Measurements from ENCODE around the gene TMEM132C. TPM values are rescaled to one million over a fixed set of nuclear protein-coding genes. Genes with fewer than 3 reads are reported as not detected.

TMEM132C gene
- total RNA-seq, 4 donors from 2014 or later, result 1.2 to 3.8 (median 2.3) TPM

DNA sequence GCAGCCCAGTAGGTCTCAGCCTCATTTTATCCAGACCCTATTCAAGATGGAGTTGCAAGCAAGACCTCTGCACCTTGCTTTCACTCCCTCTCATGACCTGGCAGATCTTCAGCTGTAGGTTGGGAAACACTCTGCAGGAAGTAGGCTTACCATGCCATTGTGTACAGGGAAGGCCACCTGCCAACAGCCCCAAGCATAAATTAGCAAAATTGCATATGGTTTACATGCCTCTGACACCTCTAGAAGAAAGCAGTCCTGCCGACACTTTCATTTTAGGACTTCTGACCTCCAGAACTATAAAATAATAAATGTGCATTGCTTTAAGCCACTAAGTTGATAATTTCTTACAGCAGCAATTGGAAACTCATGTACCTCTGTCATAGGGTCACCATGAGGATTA lies 459.9 kb downstream of the TMEM132C start:
- peaks cover under 1% of the 10 kb centered on the region for H3K27me3 ChIP-seq
- H3K4me1 ChIP-seq, result no peaks in the 10 kb centered on the region
- no peak overlapping the region for H3K27ac ChIP-seq
- H3K9me3 ChIP-seq, result no peaks in the 10 kb centered on the region
- DNase-seq (ENCODE audit: low spot score in 2 of 2), result no peak
- no peaks in the 10 kb centered on the region for H3K36me3 ChIP-seq
- TF ChIP-seq POLR2A (IDR thresholded peaks at IDR 0.05) (no peak), CTCF (IDR thresholded peaks at IDR 0.05) (no peak), EP300 (IDR thresholded peaks at IDR 0.05) (no peak), POLR2AphosphoS5 (IDR thresholded peaks at IDR 0.05) (no peak)
- no peak overlapping the region for H3K4me3 ChIP-seq
- 27% methylated on average over 1 of the region's 1 CpG for WGBS

- no peaks in the 10 kb centered on the region for H3K9me3 ChIP-seq
- TF ChIP-seq POLR2A (IDR thresholded peaks at IDR 0.05), result no peak
- TF ChIP-seq CTCF (IDR thresholded peaks at IDR 0.05), result no peak
- no peak for TF ChIP-seq EP300 (IDR thresholded peaks at IDR 0.05)
- no peak for TF ChIP-seq POLR2AphosphoS5 (IDR thresholded peaks at IDR 0.05)
- no peak for DNase-seq (ENCODE audit: low spot score in 2 of 2)
These were observed 460.5 kb downstream of the TMEM132C start for GRCh38 chr12:128727461-128727860.

GRCh38 chr12:128727999-128728398 lies 461.0 kb downstream of the TMEM132C start:
- 83% methylated on average over 3 of the region's 4 CpGs for WGBS
- DNase-seq (ENCODE audit: low spot score in 2 of 2), result no peak
- TF ChIP-seq POLR2A (IDR thresholded peaks at IDR 0.05) (no peak), EP300 (IDR thresholded peaks at IDR 0.05) (no peak), CTCF (IDR thresholded peaks at IDR 0.05) (no peak), POLR2AphosphoS5 (IDR thresholded peaks at IDR 0.05) (no peak)
- no peaks in the 10 kb centered on the region for H3K4me1 ChIP-seq
- no peak overlapping the region for H3K27ac ChIP-seq
- no peaks in the 10 kb centered on the region for H3K9me3 ChIP-seq
- H3K4me3 ChIP-seq, result no peak overlapping the region
- no peaks in the 10 kb centered on the region for H3K36me3 ChIP-seq
- H3K27me3 ChIP-seq, result peaks cover 4% of the 10 kb centered on the region

More at GRCh38 chr12:128727461-128727860, 460.5 kb downstream of the TMEM132C start:
- no peak overlapping the region for H3K4me3 ChIP-seq
- no peaks in the 10 kb centered on the region for H3K36me3 ChIP-seq
- no peaks in the 10 kb centered on the region for H3K4me1 ChIP-seq
- H3K27me3 ChIP-seq, result peaks cover 4% of the 10 kb centered on the region
- no peak overlapping the region for H3K27ac ChIP-seq
- WGBS, result 71% methylated on average over 8 of the region's 8 CpGs

DNA sequence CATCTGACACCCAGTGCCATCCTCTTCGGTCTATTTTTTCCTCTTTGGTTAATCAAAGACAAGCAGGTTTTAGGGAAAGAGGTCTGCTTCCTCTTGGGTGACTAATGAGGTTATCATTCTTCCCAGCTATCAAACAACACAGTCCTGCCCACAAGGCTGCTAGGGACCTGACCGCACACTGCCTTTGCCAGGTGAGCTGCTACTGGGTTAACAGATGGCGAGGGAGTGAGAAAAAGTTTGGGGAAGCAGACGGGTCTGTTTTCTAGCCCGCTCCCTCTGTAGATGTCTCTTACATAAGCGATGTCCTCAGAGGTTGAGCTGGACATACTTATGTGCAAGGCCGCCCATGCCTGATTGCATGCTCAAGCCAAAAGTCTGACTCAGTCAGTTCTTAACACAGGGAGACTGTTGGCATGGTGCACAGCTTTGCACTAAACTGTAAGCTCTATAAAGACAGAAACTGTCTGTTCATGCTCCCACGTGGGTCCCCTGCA lies 462.7 kb downstream of the TMEM132C start:
- Histone ChIP-seq H3K36me3 (no peaks in the 10 kb centered on the region), H3K4me1 (no peaks in the 10 kb centered on the region), H3K9me3 (no peaks in the 10 kb centered on the region), H3K27me3 (peaks cover 4% of the 10 kb centered on the region), H3K4me3 (no peak overlapping the region), H3K27ac (no peak overlapping the region)
- DNase-seq (ENCODE audit: low spot score in 2 of 2), result no peak
- TF ChIP-seq POLR2A (IDR thresholded peaks at IDR 0.05), result no peak
- no peak for TF ChIP-seq POLR2AphosphoS5 (IDR thresholded peaks at IDR 0.05)
- no peak for TF ChIP-seq CTCF (IDR thresholded peaks at IDR 0.05)
- TF ChIP-seq EP300 (IDR thresholded peaks at IDR 0.05), result no peak
- WGBS, result 68% methylated on average over 8 of the region's 8 CpGs

DNA sequence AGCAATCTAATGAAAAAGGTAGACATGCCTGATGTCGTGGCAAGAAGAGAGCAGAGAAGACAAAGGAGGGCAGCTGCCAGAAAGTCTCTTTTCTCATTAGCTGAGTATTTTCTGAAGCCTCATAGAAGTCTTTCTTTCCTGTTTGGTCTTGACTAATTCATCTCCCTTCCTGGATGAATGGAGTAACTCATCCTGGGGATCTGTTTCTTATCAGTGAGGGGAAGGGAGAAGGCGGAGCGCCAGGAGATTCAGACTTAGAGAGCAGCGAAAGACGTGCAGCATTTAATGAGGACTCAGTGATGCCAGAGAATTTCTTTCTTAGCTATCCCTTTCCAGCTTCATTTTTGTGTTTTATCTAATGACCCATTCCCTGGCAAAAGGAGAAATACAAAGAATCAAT lies 467.4 kb downstream of the TMEM132C start:
- H3K27ac ChIP-seq, result no peak overlapping the region
- no peaks in the 10 kb centered on the region for H3K4me1 ChIP-seq
- H3K36me3 ChIP-seq, result no peaks in the 10 kb centered on the region
- peaks cover 4% of the 10 kb centered on the region for H3K9me3 ChIP-seq
- no peak overlapping the region for H3K4me3 ChIP-seq
- DNase-seq (ENCODE audit: low spot score in 2 of 2), result no peak
- 26% methylated on average over 5 of the region's 5 CpGs for WGBS
- H3K27me3 ChIP-seq, result peaks cover 4% of the 10 kb centered on the region
- TF ChIP-seq CTCF (IDR thresholded peaks at IDR 0.05) (no peak), POLR2AphosphoS5 (IDR thresholded peaks at IDR 0.05) (no peak), POLR2A (IDR thresholded peaks at IDR 0.05) (no peak), EP300 (IDR thresholded peaks at IDR 0.05) (no peak)
